Stimulated activated CD4-positive, alpha-beta T cell treated with anti-CD3 and anti-CD28 coated beads, Interleukin-2, amount 100 ng/mL, for 4 hours (primary cell): ENCODE data around the gene ADAMTS20.
"Not testable (repeated sequence)": the region's sequence is repeated elsewhere in the genome, so short reads cannot be mapped to it uniquely, and the experiment has no call there.

Experiments used
- DNase-seq: peaks from one replicate; pipeline ENCODE4 v3.0.0-alpha.2; 2020; ENCODE audit warnings: low read depth

ADAMTS20 gene, protein sequence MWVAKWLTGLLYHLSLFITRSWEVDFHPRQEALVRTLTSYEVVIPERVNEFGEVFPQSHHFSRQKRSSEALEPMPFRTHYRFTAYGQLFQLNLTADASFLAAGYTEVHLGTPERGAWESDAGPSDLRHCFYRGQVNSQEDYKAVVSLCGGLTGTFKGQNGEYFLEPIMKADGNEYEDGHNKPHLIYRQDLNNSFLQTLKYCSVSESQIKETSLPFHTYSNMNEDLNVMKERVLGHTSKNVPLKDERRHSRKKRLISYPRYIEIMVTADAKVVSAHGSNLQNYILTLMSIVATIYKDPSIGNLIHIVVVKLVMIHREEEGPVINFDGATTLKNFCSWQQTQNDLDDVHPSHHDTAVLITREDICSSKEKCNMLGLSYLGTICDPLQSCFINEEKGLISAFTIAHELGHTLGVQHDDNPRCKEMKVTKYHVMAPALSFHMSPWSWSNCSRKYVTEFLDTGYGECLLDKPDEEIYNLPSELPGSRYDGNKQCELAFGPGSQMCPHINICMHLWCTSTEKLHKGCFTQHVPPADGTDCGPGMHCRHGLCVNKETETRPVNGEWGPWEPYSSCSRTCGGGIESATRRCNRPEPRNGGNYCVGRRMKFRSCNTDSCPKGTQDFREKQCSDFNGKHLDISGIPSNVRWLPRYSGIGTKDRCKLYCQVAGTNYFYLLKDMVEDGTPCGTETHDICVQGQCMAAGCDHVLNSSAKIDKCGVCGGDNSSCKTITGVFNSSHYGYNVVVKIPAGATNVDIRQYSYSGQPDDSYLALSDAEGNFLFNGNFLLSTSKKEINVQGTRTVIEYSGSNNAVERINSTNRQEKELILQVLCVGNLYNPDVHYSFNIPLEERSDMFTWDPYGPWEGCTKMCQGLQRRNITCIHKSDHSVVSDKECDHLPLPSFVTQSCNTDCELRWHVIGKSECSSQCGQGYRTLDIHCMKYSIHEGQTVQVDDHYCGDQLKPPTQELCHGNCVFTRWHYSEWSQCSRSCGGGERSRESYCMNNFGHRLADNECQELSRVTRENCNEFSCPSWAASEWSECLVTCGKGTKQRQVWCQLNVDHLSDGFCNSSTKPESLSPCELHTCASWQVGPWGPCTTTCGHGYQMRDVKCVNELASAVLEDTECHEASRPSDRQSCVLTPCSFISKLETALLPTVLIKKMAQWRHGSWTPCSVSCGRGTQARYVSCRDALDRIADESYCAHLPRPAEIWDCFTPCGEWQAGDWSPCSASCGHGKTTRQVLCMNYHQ (N-terminal part only)

DNA sequence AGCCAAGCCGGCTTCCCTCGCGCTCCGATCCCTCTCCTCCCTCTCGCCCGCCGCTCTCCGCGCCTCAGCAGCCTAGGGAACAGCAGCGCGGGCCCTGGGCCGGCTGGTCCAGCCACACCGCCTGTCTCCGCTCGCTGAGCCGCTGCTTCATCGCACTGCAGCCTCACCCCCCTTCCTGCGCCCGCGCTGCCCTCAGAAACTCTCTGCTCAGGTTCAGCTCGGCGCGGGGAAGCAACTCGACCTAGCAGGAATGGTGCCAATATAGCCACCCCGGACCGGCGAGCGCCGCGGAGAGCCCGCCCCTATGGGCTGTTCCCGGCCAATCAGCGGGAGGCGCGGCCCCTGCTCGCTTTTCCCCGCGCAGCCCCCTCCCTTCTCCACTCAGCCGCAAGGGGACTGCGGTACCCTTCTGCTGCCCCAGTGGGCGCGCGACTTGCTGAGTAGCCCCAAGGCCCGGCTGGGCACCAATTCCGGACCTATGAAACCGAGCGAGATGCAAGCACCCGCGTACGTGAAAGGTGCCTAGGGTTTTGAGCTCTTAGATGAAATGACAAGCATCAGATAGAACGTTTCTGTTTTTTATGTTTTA, at the start of gene ADAMTS20:
Gene ADAMTS20, minus strand, starts transcription at position 233 of the 589 bp plus-strand sequence. CDS start 282 bp downstream, outside the sequence.
- DNase-seq: no peak

DNA sequence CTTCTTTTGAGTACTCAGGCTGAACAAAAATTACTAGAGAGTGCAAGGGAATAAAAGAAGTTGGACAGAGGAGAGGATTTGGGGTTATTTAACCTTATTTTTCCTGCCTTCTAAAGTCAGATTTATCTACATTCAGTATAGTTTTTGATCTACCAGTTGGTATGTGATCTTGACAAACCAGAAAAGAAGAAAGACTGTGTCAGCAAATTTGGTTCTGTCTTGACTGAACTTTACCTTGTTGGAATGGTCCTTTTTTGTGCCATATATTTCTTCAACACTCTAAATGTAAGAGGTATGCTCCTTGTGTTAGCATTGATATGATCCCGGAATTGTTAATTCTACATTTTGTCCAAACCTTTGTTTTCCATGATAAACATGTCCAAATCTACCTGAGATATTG, 47.7 kb upstream of the ADAMTS20 start:
- no peak for DNase-seq

DNA sequence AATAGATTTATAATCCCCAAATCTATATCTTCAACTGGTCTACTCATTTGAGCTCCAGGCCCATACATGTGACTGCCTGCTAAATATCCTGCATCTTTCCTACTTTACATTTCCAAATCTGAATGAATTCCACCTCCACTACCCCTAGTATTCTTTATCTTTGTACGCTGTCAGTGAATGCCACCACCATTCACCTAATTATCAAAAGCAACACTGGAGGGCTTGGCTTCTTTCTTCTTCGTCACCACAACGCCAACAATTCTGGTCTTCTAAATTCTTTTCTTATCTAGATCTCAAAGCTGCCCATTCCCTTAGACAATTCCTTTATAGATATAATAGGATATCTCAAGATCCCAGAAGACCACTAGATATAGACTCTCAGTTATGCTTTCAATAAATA, 47.1 kb upstream of the ADAMTS20 start:
- DNase-seq: no peak

DNA sequence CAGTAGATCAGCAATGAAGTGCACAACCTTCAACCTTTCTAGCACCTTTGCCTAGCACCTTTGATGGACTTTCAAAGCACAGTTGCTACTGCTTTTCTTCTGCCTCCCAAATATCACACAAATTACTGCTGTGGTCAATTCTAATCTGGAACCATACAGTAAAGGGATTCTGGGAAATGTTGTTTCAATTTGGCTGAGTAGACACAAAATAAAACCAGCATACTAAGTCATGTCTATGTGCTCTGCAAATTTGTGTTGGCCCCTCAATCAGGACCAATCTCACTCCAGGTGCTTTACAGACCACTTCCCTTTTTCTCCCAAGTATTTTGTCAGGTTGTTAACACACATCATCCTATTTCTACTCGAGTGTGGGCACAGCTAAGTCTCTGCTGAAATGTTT, 38.3 kb upstream of the ADAMTS20 start:
- DNase-seq: no peak

DNA sequence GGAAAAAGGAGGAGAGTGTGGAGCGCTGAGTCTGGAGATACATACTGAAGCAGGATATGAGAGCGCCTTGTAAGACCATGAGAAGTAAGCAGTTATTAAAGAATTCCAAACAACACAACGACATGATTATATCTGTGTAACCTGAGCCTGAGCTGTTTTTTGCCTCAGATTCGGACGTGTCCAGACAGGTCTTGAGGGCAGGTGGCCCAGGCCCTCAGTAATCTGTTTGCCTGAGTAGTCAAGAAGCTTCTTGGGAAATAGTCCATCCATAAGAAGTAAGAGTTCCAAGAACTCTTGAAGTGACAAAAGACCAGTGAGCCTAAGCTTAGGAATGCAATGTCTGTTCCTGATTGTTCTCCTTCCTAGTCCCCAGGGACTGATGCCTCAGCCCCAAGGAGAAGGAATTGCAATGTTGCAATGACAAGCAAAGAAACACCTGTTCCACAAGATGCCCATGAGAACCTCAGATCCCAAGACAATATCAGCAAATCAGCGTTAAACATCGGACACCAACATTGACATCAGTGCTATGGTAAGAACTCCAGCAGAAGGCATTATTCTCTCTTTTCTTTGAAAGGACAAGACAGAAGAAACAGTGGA, 34.7 kb upstream of the ADAMTS20 start:
- no peak for DNase-seq

DNA sequence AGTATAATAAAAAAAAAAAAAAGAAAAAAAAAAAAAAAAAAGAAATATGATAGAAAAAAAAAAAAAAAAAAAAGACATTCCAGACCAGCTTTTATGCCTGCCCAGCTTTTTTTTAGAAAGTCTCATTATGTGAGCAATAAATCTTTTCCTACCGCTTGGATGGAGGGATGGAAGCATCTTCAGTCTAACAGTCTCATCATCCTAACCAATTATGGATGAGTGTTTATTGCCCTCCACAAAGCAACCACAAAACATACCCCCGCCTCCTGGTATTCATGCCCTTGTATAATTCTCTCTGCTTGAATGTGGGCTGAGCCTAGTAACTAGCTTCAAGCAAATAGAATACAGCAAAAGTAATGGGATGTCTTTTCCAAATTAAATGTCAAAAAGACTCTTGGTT, 33.7 kb upstream of the ADAMTS20 start:
- no peak for DNase-seq

DNA sequence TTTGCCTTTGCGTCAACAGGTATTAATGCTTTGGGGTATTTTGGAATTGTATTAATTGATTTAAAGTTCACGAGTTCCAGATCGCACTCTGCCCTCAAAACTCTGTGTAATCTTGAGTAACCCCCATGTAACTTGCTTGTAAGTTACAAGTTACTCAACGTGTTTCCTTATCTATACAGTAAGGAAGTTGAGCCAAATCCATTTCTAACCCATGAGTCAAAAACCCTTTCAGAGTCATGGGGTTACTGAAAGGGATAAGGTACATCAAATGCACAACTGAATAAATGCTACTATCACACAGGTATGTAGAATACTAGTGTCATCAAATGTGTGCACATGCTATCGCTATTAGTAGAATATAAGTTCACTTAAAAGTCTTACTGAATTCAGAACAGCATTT, 28.6 kb upstream of the ADAMTS20 start:
- no peak for DNase-seq

DNA sequence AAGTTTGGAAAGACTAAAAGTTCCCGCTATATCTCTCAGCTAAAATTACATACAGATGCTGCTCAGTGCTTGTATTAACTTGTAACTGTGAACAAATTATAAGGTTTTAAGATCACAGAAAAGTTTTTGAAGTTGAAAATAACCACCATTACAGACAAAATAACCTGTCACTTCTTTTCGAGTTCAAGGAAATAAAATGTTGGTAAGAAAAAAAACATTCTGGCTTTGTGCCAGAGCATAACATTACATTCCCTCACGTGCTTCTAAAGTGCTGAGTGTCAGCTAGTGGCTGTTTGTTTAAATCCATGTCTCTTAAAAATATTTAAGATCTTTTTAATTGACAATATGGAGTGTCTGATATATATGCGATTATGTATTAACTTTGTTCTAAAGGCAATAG, 27.2 kb upstream of the ADAMTS20 start:
- no peak for DNase-seq

DNA sequence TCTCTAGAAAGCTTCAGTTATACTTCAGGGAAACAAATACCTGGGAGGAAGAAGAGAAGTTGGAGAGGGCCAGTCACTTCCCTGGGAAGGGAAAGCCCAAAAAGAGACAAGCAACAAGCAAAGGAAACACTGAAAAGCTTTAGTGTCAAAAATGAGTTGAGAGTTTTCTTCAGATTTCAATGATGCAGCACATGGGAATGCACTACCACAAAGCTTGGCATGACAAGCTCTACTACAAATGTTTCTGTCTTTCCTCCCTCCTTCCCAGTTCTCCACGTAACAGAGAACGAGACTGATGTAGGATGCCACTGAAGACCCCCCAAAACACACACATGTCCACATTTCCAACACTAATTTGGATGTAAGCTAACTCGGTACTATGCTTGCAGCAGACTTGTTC, 26.8 kb upstream of the ADAMTS20 start:
- no peak for DNase-seq

DNA sequence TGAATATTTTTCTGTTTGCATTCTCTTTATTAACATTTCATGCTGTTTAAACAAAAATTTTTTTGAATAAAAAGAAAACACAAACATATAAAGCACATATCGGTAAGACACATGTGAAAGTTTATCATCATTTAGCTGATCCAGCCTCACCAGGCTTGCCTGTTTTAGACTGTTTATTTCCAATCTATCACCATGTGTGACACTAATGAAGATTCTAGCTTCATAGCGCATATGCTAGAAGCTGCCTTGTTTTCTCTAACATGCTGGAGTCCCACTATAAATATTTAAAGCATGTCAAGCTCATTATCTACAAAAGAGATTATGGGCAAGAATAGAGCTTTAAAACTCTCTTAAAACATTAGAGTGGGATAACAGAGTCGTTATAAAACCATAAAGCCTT, 25.4 kb upstream of the ADAMTS20 start:
- no peak for DNase-seq

DNA sequence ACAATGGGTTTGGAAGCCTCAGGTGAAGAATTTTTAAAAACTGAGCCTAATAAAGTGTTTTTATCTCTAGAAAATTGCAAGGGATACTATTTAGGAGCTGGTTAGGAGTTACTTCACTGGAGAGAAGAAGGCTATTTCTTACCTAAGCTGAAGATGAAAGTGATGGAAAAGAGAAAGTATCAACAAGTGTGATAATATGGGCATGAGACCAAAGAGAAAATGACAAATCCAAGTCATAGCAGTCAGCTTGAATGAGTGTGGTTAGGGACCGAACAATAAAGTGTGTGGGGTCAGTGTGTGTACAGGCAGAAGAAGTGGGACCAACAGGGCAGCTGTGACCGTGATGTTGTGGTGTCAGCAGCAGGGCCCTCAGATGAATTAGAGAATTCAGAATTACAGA, 24.2 kb upstream of the ADAMTS20 start:
- no peak for DNase-seq

DNA sequence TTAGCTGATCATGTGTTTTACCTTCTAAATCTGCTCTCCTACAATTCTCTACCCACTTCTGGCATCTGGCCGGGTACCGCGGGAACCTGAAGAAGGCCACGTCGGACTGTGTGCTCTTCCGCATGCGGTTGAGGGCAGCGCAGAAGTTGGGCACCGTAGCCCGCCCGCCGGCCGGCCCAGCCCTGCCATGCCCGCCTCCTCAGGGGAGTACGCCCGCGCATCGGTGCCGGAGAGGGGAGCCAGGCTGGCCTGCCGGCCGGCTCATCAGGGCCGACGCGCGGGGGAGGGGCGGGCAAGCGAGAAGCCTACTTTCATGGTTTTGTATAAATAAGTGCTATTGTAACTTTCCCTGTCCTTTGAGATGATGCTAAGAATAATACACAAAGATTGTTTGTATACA, 19.9 kb upstream of the ADAMTS20 start:
- DNase-seq: no peak

DNA sequence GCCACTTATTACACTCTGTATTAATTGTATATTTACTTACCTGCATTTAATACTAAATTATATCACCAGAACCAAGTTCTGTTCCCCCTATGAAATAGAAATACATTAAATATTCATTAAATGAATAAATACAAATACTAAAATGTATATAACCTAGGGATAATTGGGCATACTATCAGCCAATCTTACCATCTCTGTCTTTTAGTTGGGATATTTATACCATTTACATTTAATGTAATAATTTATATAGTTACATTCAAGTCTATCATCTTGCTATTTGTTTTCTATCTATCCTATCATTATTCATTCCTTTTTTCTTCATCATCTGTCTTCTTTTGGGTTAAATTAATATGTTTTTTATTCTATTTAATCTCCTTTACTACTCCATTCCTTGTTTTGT, 4.1 kb upstream of the ADAMTS20 start:
- no peak for DNase-seq

DNA sequence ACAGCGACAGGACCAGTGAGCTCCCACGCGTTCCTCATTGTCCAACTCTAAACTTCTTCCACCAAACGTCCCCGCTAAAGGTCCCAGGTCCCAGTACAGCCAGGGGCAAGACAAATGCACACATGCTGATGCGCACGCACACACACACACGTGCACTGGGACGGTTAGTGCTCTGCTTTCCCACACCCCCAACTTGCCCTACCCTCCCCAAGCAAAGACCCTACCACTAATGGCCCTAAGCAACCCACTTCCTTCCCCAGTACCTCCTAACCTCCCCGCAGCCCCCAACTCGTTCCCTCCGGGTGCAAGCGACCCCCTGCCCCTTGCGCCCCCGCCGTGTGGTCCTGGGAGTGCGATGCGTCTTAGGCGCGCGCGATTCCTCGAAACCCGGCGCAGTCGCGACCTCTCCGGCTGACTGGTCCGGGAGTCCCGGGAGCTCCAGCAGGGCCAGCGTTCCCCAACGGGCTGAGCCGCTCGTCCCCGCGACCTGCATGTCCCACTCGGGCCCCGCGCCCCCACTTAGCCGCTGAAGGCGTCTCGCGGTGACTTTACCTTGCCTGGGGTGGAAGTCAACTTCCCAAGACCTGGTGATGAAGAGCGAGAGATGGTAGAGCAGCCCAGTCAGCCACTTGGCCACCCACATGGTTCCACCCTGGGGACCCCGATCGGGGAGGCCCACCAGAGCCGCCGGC, 578 bp downstream of the ADAMTS20 start:
- DNase-seq: no peak

DNA sequence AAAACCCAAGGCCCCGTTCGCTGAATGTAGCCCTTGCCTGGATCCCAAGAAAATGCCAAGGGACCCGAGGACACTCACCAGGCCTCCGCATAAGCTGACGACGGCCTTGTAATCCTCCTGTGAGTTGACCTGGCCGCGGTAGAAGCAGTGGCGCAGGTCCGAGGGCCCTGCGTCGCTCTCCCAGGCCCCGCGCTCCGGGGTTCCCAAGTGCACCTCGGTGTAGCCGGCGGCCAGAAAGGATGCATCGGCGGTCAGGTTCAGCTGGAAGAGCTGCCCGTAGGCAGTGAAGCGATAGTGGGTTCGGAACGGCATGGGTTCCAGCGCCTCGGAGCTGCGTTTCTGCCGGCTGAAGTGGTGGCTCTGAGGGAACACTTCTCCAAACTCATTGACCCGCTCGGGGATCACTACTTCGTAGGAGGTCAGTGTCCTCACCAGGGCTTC, 1.2 kb downstream of the ADAMTS20 start:
- no peak for DNase-seq

DNA sequence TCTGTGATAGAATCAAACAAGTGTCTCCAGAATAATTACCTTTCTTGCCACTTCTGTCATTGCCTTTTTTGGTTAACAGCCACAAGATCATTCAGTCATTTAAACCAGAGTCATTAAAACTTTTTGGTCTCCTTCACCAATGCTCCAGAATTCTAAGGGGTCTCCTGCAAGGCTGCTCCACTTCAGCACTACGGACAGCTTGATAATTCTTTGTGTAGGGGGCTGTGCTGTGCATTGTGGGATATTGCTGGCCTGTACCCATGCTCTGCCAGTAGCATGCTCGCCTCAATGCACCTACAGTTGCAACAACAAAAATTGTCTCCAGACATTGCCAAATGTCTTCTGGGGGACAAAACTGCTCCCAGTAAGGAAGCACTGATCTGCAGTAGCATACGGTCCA, 7.3 kb downstream of the ADAMTS20 start:
- DNase-seq: no peak

DNA sequence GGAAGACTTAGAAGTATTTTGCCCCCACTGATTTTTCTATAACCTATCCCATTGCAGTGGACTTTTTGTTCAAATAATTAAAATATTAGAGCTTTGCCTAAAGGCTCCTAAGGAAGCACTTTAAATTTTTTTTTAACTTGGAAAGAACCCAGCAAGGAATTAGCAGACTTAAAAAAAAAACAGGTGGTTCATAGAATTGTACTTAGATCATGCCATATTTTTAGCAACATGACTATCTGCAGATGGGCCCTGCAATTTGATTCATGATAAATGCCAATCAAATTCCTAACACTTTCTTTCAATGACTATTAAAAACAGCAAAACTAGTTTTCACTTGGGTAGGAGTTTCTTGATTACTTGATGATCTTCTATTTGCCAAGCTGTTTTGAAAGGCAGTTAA, 11.5 kb downstream of the ADAMTS20 start:
- no peak for DNase-seq

DNA sequence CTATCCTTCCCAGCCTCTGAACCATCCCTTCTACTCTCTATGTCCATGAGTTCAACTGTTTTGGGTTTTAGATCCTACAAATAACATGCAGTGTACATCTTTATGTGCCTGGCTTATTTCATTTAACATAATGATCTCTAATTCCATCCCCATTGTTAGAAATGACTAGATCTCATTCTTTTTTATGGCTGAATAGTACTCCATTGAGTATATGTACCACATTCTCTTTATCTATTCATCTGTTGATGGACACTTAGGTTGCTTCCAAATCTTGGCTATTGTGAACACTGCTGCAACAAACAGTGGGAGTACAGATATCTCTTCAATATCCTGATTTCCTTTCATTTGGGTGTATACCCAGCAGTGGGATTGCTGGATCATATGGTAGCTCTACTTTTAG, 14.3 kb downstream of the ADAMTS20 start:
- not testable (repeated sequence) for DNase-seq

DNA sequence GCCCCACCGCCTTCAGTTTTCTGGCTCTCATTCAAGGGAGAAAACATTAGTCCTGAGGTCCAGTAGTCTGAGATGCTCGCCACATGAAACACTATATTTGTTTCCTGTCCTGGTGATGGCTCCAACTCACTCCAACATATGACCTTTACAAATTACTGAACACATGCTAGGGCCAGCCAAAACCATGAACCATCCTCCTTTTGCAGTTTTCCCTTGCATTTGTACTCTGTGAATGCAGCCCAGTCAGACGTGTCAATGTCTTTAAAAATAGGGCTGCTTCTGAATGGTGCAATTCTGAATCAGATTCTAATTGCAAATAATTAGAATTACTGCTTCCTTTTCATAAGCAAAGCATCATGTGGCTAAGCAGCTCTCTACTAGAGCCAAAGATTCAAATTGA, 36.0 kb downstream of the ADAMTS20 start:
- DNase-seq: no peak

DNA sequence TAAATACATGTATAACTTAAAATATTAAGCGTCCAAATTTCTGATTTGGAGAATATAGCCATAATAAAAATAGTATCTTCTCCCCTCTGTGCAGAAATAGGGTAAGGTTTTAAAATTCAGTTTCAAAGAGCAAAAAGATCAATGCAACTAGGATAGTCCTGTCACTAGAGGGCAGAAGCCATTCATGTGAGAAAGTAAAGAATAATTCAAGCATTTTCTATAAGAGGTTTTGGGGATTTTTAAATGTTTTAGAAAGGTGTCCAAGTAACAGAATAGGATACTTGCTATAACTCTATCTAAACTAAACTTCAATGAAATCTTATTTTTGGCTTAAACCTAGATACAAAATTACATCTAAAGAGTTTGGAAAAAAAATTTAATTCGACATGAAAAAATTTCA, 50.3 kb downstream of the ADAMTS20 start:
- no peak for DNase-seq

DNA sequence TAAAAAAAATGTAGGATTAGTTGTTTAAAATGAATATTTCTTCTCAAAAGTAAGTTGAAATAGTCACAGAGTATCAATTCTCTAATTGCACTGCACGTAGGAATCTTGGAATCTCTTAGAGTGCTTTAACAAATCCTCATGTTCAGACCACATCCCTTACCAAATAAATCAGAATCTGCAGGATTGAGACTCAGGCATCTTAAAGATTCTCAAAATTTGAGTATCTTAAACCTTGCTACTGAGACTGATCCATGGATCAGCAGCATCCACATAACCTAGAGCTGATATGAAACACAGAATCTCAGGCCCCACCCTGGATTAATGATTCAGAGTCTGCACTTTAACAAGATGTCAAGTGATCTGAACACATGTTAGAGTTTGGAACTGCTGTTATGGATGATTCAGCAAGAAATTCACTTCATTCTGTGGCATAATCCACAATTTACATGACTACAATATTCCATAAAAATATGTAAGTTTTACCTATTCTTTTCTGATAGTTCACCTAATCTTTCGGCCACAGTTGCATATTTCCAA, 58.7 kb downstream of the ADAMTS20 start:
- no peak for DNase-seq
